SKM-1 (cell line): ENCODE measurements around the gene LTBP1.
"Not testable (repeated sequence)": the region's sequence is repeated elsewhere in the genome, so short reads cannot be mapped to it uniquely, and the experiment has no call there.

Experiments used
- DNase-seq: peaks from one replicate; lab custom pipeline; 2025; ENCODE audit not compliant: unreplicated experiment; lab: John Stamatoyannopoulos, UW

The LTBP1 gene

GRCh38 chr2:32960647-32961403, 14.1 kb downstream of the LTBP1 start:
- no peak for DNase-seq

DNA sequence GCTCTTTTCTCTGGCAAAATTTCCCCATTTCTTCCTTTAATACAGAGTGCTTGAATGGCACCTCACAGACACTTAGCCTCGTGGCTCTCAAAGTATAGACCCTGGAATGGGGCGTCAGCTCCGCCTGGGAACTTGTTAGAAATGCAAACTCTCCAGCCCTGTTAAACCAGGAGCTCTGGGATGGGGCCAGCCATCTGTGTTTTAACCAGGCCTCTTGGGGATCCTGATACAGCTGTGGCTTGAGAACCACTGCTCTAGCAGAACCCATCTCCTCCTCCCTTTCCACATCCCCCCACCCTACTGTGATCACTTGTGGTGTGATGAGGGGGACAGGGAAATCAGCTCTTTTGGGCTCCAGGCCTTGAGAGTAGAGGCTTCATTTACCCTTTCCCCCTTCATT, 15.9 kb downstream of the LTBP1 start:
- no peak for DNase-seq

DNA sequence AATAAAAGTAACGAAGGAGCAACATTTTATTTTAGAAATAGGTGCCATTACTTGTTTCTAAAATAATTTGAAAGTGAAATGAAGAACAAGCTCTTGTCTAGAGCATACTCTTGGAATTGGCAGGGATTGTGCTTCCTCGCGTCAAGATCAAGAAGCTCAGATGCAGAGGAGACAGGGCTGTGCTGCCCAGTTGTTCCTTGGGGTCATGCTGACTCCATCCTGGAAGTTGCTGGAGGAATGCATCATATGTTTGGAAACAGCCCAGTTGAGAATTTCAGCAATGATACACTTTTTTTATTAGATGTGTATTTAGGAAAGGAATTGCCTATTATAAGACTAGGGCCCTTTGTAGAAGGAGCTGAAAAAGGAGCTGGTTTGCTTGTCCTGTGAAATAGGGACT, 17.2 kb downstream of the LTBP1 start:
- DNase-seq: no peak

- DNase-seq: no peak
Measured at GRCh38 chr2:32965523-32966171, 18.9 kb downstream of the LTBP1 start.

DNA sequence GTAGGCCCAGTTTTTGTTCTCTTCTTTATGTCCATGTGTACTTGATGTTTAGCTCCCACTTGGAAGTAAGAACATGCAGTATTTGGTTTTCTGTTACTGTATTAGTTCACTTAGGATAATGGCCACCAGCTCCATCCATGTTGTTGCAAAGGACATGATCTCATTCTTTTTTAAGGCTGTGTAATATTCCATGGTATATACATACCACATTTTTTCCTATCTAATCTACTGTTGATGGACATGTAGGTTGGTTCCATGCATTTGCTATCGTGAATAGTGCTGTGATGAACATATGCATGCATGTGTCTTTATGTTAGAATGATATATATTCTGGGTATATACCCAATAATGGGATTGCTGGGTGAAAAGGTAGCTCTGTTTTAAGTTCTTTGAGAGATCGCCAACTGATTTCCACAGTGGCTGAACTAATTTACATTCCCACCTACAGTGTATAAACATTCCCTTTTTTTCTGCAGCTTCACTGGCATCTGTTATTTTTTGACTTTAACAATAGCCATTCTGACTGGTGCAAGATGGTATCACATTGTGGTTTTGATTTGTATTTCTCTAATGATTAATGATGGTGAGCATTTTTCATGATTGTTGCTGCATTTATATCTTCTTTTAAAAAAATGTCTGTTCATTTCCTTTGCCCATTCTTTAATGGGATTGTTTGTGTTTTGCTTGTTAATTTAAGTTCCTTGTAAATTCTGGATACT, 22.9 kb downstream of the LTBP1 start:
- no peak for DNase-seq

DNA sequence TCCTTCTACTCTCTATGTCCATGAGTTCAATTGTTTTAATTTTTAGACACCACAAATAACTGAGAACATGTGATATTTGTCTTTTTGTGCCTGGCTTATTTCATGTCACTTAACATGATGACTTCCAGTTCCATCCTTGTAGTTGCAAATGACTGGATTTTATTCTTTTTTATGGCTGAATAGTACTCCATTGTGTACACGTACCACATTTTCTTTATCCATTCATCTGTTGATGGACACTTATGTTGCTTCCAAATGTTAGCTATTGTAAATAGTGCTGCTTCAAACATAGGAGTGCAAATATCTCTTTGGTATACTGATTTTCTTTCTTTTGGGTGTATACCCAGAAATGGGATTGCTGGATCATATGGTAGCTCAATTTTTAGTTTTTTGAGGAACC, 27.0 kb downstream of the LTBP1 start:
- DNase-seq: not testable (repeated sequence)

GRCh38 chr2:32976409-32977063, 29.8 kb downstream of the LTBP1 start:
- no peak for DNase-seq

DNA sequence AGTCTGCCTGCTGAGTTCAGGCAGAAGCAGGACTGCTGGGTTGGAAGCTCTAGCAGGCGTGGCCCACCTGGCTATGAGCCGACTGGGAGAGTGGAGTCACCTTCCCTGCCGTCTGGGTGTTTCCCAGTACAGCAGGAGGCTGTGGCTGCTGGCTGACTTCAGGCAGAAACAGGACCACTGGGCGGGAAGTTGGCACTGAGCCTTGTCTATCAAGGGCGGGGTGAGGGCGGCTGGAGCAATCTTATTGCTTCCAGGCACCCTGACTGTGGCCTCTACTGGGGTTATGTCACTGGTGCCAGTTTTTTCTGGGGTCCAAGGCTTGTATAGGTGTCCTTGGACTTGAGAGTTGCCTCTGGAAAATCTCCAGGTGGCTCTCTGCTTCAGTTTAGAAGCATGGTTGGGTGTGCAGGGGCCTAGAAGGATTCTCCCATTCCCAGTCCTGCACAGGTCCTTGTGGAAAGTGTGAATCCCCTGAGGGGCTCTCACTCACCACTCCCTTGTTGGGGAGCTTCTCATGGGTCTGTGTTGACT, 30.5 kb downstream of the LTBP1 start:
- no peak for DNase-seq

GRCh38 chr2:32981612-32982011, 34.9 kb downstream of the LTBP1 start:
- no peak for DNase-seq

- DNase-seq: not testable (repeated sequence)
Measured at GRCh38 chr2:32983193-32983924, 36.6 kb downstream of the LTBP1 start.

DNA sequence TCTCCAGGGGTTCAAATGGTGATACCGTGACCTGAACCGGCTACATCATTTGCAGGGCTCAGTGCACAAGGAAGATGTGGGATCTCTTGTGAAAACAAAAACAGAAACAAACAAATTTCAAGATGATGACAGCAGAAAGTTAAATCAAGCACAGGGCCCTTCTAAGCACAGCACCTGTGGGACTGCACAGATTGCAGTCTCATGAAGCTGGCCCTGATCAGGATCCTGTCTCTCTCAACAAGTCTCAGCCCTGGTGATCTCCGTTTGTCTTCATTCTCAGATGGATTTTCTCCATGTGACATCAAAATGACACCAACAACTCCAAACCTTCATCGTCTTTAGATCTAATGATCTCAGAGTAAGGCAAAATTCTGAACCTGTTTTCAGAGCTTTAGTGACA, 39.7 kb downstream of the LTBP1 start:
- no peak for DNase-seq

DNA sequence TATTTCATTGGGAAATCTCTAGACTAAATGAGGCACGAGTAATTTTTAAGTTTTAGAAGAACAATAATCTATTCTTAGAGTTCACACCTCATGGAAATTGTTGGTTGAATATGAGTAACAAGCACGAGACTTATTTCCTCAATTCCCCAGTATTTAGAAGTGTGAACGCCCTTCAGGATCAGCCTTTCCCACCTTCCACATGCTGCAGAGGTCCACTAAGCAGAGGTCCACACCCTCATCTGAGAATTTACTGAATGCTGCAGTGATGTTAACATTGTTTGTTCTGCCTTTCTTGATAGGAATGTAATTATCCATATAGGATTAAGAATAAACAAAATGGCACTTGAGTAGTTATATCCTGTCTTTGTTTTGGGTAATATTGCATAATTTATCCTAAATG, 41.8 kb downstream of the LTBP1 start:
- no peak for DNase-seq

DNA sequence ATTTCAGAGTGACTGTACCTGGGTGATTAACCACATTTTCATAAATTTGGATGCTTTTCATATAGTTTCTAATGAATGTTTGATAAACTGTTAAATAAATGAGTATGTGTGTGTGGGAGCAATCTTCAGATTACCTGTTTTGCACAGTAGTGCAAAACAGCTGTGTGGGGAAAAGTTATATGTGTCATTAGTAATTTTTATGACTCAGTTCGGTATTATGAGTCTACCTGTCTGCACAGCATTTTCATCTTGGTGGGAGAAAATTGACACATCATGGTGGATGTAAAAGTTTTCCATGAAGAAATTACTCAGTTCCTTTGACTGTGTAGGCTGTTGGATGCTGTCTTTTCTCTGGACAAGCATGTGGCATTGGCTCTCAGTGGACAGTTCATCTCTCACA, 43.8 kb downstream of the LTBP1 start:
- DNase-seq: no peak

DNA sequence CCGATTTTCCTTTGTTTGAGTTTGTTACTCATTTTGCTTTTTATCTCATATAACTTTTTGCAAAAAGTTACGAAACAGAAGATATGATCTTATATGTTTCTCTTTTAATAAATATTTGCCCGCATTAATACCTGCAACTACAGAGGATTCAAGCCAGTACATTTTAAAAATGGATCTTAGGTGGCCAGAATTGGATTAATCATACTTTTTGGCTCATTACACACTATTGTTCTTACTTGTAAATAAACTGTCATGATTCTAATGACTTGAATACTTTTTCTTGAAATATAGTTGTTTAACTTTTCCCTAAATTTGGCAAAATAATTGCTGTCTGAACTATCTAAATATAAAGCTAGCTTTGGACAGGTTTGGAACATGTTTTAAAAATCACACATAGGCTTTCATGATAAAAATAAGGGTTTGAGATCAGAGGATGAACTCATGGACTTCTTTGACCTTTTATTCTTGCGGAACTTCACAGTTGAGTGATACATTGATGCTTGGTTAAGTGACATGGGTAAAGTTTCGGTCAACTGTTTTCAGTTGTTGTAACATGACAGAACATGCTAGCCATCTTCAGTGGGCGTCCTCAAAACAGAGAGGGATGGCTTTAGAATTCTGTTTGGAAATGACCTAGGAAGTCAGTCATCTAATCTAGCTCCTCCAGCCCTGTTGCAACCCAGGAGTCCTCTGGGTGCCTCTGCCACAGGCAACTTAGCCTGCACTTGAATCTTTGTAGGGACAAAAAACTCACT, 44.5 kb downstream of the LTBP1 start:
- DNase-seq: no peak

- DNase-seq: no peak
Measured at GRCh38 chr2:32993005-32993539, 46.3 kb downstream of the LTBP1 start.

DNA sequence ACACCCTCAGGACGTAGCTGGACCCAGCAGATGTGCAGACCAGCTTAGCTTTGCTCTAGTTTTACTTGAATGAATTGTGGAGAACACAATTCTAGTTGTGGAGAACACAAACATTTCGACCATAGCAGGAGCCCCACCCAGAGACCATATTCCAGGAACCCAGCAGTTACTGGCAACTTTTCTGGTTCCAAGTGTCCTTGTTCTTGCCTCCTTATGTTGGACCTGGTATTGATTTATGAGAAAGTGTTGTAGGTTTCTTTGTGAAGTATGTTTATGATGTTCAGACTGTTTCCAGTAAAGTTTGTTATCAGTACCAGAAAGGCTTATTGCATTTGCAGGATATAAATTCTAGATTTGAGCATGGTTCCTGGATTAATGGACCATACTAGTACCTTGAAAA, 51.0 kb downstream of the LTBP1 start:
- DNase-seq: no peak

DNA sequence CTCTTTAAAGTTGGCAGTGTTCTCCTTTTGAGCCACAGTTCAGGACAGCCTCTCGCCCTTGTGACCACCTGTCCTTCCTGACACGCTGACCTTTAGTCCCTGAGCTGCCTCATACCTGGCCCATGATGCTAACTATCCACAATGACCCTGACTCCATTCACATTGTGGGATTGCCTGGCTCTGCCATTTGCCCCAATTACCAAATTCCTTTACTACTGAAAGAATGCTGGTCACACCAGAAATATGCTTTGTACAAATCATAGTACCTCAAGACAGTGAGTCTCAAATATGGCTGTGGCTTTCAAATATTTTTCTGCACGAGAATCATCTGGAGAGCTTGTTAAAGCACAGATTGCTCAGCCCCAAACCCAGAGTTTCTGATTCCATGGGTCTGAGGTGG, 54.2 kb downstream of the LTBP1 start:
- no peak for DNase-seq

GRCh38 chr2:33001823-33002222, 55.1 kb downstream of the LTBP1 start:
- no peak for DNase-seq

DNA sequence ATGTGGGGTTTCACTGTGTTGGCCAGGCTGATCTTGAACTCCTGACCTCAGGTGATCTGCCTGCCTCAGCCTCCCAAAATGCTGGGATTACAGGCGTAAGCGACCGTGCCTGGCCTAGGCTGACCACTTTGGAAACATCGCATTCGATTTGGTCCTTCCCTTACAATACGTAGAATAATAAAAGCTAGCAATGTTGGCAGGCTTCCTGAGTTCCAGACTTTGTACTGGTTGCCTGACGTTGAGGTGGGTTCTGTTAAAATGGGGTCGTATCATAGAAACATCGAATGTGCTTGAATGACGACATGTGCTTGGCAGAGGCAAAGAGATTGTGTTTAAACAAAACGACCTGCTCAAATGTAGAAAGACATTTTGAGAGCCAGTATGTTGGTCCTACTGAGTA, 56.1 kb downstream of the LTBP1 start:
- DNase-seq: no peak

DNA sequence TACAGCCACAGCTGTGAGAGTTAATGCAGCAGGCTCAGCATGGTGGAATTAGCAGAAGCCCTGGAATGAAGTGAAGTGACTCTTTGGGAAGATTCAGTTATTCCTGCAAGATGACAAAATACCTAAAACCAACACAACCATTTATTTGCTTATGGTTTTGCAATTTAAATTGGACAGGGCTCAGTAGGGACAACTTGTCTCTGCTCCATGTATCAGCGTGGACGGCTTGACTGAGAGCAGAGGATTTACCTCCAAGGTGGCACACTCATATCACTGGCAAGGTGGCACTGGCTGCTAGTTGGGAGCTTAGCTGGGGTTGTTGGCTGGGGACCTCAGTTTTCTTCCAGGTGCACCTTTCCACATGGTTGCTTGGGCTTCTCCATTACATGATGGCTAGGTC, 58.3 kb downstream of the LTBP1 start:
- no peak for DNase-seq
